GM12878 (cell line): ENCODE results near the gene NPAS4. TPM values are rescaled to one million over a fixed set of nuclear protein-coding genes. Genes with fewer than 3 reads are reported as not detected.

Source experiments
- BHLHE40 ChIP-seq, 2 experiments: fragments of 450-650 bp in 1 of 2; IDR thresholded peaks; 2 replicates each; pipeline ENCODE4 v1.6.1; 2011 to 2017; ENCODE audit warnings: low read depth in 2 of 2, borderline replicate concordance in 1 of 2, improper control_type of control experiment in 1 of 2, low read length in 1 of 2, mild to moderate bottlenecking in 1 of 2
- BMI1 ChIP-seq: fragments of 450-650 bp; IDR thresholded peaks from 2 replicates; pipeline ENCODE4 v1.6.1; 2016; ENCODE audit warnings: mild to moderate bottlenecking, moderate library complexity, borderline replicate concordance
- CBFB ChIP-seq: IDR thresholded peaks from 2 replicates; pipeline ENCODE4 v1.6.1; 2016; ENCODE audit warnings: antibody characterized with exemption, low read depth
- CHD4 ChIP-seq: fragments of 200-600 bp; sonication (generic); IDR thresholded peaks from 2 replicates; pipeline ENCODE4 v1.6.1; 2016; ENCODE audit warnings: mild to moderate bottlenecking
- CTCF ChIP-seq, 3 experiments: IDR thresholded peaks in 2 of 3; conservative IDR thresholded peaks in 1 of 3; 2 replicates each; pipeline ENCODE4 v1.5.1; 2011; ENCODE audit warnings: low read depth in 3 of 3, low read length in 3 of 3, mild to moderate bottlenecking in 3 of 3, control low read depth in 2 of 3, moderate library complexity in 2 of 3, inconsistent platforms in 1 of 3, mixed read lengths in 1 of 3; ENCODE audit not compliant: control insufficient read depth in 2 of 3, insufficient read depth in 1 of 3; ENCODE audit errors: extremely low read depth in 1 of 3
- E2F4 ChIP-seq: IDR thresholded peaks from 2 replicates; pipeline ENCODE4 v1.6.1; 2012; ENCODE audit warnings: low read depth, low read length, improper control_type of control experiment
- IKZF1 ChIP-seq: fragments of 450-650 bp; conservative IDR thresholded peaks from 2 replicates; pipeline ENCODE4 v1.6.1; 2017; ENCODE audit warnings: antibody characterized with exemption, mild to moderate bottlenecking
- KLF5 ChIP-seq: fragments of 450-650 bp; IDR thresholded peaks from 2 replicates; pipeline ENCODE4 v1.6.1; 2014; ENCODE audit warnings: mild to moderate bottlenecking; ENCODE audit not compliant: partially characterized antibody
- SMC3 ChIP-seq: IDR thresholded peaks from 2 replicates; pipeline ENCODE4 v1.6.1; 2011; ENCODE audit warnings: low read length, improper control_type of control experiment, borderline replicate concordance
- SP1 ChIP-seq: IDR thresholded peaks from one replicate; pipeline ENCODE4 v1.6.1; 2011; ENCODE audit warnings: low read depth, low read length
- TBL1XR1 ChIP-seq: IDR thresholded peaks from 2 replicates; pipeline ENCODE4 v1.6.1; 2012; ENCODE audit warnings: low read depth, low read length, improper control_type of control experiment
- ZSCAN29 ChIP-seq: fragments of 450-650 bp; IDR thresholded peaks from 2 replicates; pipeline ENCODE4 v1.6.1; 2017; ENCODE audit warnings: mild to moderate bottlenecking, moderate library complexity
- polyA plus RNA-seq, 11 experiments: library from polyadenylated mRNA; depleted of rRNA in 4 of 11; unstranded in 6 of 11; stranded (reverse) in 5 of 11; fragments of >200 nt; fragmentation: Nextera tagmentation in 4 of 11; fragmentation: Illumina TruSeq in 1 of 11; extraction: Ambion mirVana in 4 of 11; extraction: Trizol in 1 of 11; gene quantifications; 1 replicate in 1 of 11; 2 replicates in 10 of 11; pipeline versions ENCODE4 v1.2.1 to v1.2.3, GENCODE V29; 2011 to 2016; ENCODE audit warnings: inconsistent platforms in 2 of 11, missing spikeins in 2 of 11, low read depth in 1 of 11
- total RNA-seq, 4 experiments: library from RNA; depleted of rRNA in 3 of 4; stranded (reverse); fragments of >200 nt in 3 of 4; fragmentation: Illumina TruSeq in 1 of 4; extraction: Trizol in 1 of 4; gene quantifications; 2 replicates each; pipeline versions ENCODE4 v1.2.1 to v1.2.3, GENCODE V29; 2013 to 2021

Gene NPAS4
- total and polyA plus RNA-seq, 10 of the 15 experiments (the other 5 are each of a cell fraction or from before 2014, with no cell fraction given), result 0.03 to 0.18 (median 0.06) TPM; not detected in 7

DNA sequence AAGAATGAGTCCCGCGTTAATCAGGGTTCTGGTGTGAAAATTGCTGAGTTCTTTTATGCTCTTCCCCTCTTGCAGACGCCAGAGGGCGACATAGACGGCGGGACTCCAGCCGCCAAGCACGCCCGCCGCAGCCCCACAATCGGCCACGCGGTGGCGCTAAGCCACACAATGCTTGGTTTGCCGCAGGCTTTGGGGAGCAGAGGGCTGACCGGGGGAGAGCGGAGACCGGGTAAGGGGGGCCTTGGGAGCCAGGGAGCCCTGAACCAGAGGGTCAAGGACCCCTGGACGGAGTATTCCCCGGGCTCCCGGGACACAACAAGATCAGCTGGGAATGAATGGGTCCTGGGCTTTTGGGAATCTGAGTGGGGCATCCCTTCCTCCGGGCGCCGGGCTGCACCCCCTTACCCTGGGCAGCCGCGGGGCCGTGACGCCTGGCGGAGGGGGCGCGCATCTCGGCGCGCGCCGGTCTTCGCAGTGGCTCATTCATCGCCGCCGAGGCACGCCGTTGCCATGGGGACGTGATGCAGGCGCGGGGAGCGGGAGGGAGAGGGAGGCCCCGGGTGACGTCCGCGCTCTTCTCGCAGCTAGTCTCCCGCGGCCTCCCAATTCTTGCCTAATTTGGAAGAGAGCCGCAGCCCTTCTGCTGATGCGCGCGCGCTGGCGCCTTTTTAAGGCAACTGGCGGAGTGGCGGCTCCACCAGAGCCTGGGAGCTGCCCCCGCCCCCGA lies 12.2 kb upstream of the NPAS4 start (continued):
- TF ChIP-seq CTCF (IDR thresholded peaks at IDR 0.05 in 2 of 3, conservative IDR thresholded peaks at IDR 0.05 in 1 of 3; ENCODE audit: control insufficient read depth in 2 of 3, extremely low read depth in 1 of 3, insufficient read depth in 1 of 3, low read depth in 3 of 3, low read length in 3 of 3) (peak; percentile 99 to 100 (median 99)), BHLHE40 (IDR thresholded peaks at IDR 0.05; ENCODE audit: borderline replicate concordance in 1 of 2, low read depth in 2 of 2, low read length in 1 of 2) (peak; percentile 40 to 65), SP1 (peak; percentile 32), SMC3 (peak; percentile 99), BMI1 (peak; percentile 72), IKZF1 (peak; percentile 52), CHD4 (no peak), ZSCAN29 (peak; percentile 46; the same call in 1 of the 2 replicates), KLF5 (no peak), CBFB (0 out of 2 replicates have a peak, but pooled peaks have one; percentile 40), E2F4 (0 out of 2 replicates have a peak, but pooled peaks have one; percentile 32), TBL1XR1 (no peak)
